BLaER1 (cell line): ENCODE data around the gene FOXB1.

Experiments used
- H3K27ac ChIP-seq: shearing (Covaris generic); formaldehyde crosslinking; 2 replicates; pipeline ENCODE4 v1.8.1; 2022
- H3K27me3 ChIP-seq: shearing (Covaris generic); formaldehyde crosslinking; 2 replicates; pipeline ENCODE4 v1.8.1; 2022
- H3K36me3 ChIP-seq: shearing (Covaris generic); formaldehyde crosslinking; 2 replicates; pipeline ENCODE4 v1.8.1; 2022
- H3K4me1 ChIP-seq: shearing (Covaris generic); formaldehyde crosslinking; 2 replicates; pipeline ENCODE4 v1.8.1; 2022
- H3K4me2 ChIP-seq: shearing (Covaris generic); formaldehyde crosslinking; 2 replicates; pipeline ENCODE4 v1.8.1; 2022
- H3K4me3 ChIP-seq: shearing (Covaris generic); formaldehyde crosslinking; 2 replicates; pipeline ENCODE4 v1.8.1; 2022
- H3K9ac ChIP-seq: shearing (Covaris generic); formaldehyde crosslinking; 2 replicates; pipeline ENCODE4 v1.8.1; 2022
- H3K9me3 ChIP-seq: shearing (Covaris generic); formaldehyde crosslinking; 2 replicates; pipeline ENCODE4 v1.8.1; 2022
- H4K20me1 ChIP-seq: shearing (Covaris generic); formaldehyde crosslinking; 2 replicates; pipeline ENCODE4 v1.8.1; 2022
- Cebpa-rat ChIP-seq: shearing (Covaris generic); IDR thresholded peaks from 2 replicates; pipeline ENCODE4 v1.8.1; 2022

The FOXB1 gene

GRCh38 chr15:60005352-60006202 lies 1.5 kb downstream of the FOXB1 start:
- H3K4me1 ChIP-seq: peaks cover 20% of the 10 kb centered on the region
- H3K27ac ChIP-seq: no peak overlapping the region
- peaks cover 92% of the 10 kb centered on the region for H4K20me1 ChIP-seq
- no peaks in the 10 kb centered on the region for H3K36me3 ChIP-seq
- peaks cover 100% of the 10 kb centered on the region for H3K27me3 ChIP-seq
- peaks cover 28% of the 10 kb centered on the region for H3K9me3 ChIP-seq
- no peak for TF ChIP-seq Cebpa-rat
- no peak overlapping the region for H3K9ac ChIP-seq
- peak overlapping the region; percentile 81 for H3K4me2 ChIP-seq
- H3K4me3 ChIP-seq: peak overlapping the region; percentile 63

GRCh38 chr15:60006203-60006862 lies 2.2 kb downstream of the FOXB1 start:
- no peak overlapping the region for H3K9ac ChIP-seq
- no peak for TF ChIP-seq Cebpa-rat
- H3K4me1 ChIP-seq: peaks cover 20% of the 10 kb centered on the region
- peaks cover 94% of the 10 kb centered on the region for H4K20me1 ChIP-seq
- peaks cover 100% of the 10 kb centered on the region for H3K27me3 ChIP-seq
- no peak overlapping the region for H3K27ac ChIP-seq
- H3K9me3 ChIP-seq: peaks cover 28% of the 10 kb centered on the region
- H3K4me3 ChIP-seq: peak overlapping the region; percentile 63
- no peaks in the 10 kb centered on the region for H3K36me3 ChIP-seq
- peak overlapping the region; percentile 81 for H3K4me2 ChIP-seq

GRCh38 chr15:60006873-60007272 lies 2.8 kb downstream of the FOXB1 start:
- H3K4me1 ChIP-seq: peaks cover 20% of the 10 kb centered on the region
- H3K9me3 ChIP-seq: peaks cover 26% of the 10 kb centered on the region
- peaks cover 100% of the 10 kb centered on the region for H3K27me3 ChIP-seq
- peak overlapping the region; percentile 81 for H3K4me2 ChIP-seq
- no peak for TF ChIP-seq Cebpa-rat
- no peak overlapping the region for H3K27ac ChIP-seq
- peaks cover 89% of the 10 kb centered on the region for H4K20me1 ChIP-seq
- H3K4me3 ChIP-seq: peak overlapping the region; percentile 63; the same call in 1 of the 2 replicates
- H3K9ac ChIP-seq: no peak overlapping the region
- no peaks in the 10 kb centered on the region for H3K36me3 ChIP-seq

DNA sequence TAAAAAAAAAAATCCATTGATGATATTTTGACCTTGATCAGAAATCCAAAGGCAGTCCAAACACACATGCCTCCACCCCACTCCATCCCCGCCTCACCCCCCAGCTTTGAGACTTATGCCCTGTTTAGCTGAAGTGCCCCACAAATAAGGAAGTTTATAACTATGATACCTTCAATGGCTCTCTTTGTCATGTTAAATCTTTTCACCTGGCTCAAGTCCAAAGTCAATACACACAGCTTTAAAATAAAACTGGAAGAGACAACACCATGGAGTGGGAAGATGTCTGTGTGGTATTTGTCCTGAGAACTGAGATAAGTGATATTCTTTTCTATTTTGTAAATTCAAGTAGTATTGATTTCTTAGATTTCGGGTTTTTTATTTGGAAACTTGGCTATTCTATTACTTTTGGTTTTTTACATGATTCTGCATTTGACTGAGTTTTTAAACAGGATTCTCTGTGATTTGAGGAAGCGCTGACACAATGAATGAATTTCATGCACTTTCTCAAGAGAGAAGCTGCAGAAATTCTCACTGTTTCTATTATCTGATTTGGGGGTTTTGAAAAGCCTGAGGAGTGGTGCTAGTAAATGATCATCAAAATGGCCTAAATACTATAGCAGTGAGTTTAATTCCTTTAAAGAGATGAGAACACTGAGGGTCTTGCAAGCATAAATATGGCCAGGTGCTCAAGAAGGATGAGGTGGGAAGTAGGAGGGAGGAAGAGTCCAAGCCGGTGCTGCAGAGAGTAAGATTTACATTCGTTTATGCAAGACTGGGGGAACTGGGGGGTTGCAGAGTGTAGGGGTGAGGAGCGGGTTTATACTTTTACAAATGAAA lies 5.2 kb downstream of the FOXB1 start:
- H3K27me3 ChIP-seq: peaks cover 89% of the 10 kb centered on the region
- no peak overlapping the region for H3K4me3 ChIP-seq
- no peak overlapping the region for H3K27ac ChIP-seq
- no peak for TF ChIP-seq Cebpa-rat
- H3K9me3 ChIP-seq: peaks cover 16% of the 10 kb centered on the region
- H3K36me3 ChIP-seq: no peaks in the 10 kb centered on the region
- peaks cover 70% of the 10 kb centered on the region for H4K20me1 ChIP-seq
- peaks cover 11% of the 10 kb centered on the region for H3K4me1 ChIP-seq
- H3K4me2 ChIP-seq: no peak overlapping the region
- H3K9ac ChIP-seq: no peak overlapping the region

- no peak for TF ChIP-seq Cebpa-rat
- H3K9ac ChIP-seq: no peak overlapping the region
- no peak overlapping the region for H3K27ac ChIP-seq
- H3K9me3 ChIP-seq: peaks cover 8% of the 10 kb centered on the region
- H3K4me2 ChIP-seq: no peak overlapping the region
- H3K4me3 ChIP-seq: no peak overlapping the region
- no peaks in the 10 kb centered on the region for H3K36me3 ChIP-seq
- H4K20me1 ChIP-seq: peaks cover 62% of the 10 kb centered on the region
- peaks cover 80% of the 10 kb centered on the region for H3K27me3 ChIP-seq
- peaks cover 11% of the 10 kb centered on the region for H3K4me1 ChIP-seq
Measured at GRCh38 chr15:60009980-60010732, 6.0 kb downstream of the FOXB1 start.

GRCh38 chr15:60010858-60011257 lies 6.7 kb downstream of the FOXB1 start:
- Histone ChIP-seq H3K27me3 (peaks cover 73% of the 10 kb centered on the region), H3K36me3 (no peaks in the 10 kb centered on the region), H3K4me1 (peaks cover 9% of the 10 kb centered on the region), H4K20me1 (peaks cover 55% of the 10 kb centered on the region), H3K27ac (no peak overlapping the region), H3K4me2 (no peak overlapping the region), H3K9me3 (peaks cover under 1% of the 10 kb centered on the region; the same call in 1 of the 2 replicates), H3K9ac (no peak overlapping the region), H3K4me3 (no peak overlapping the region)
- no peak for TF ChIP-seq Cebpa-rat

DNA sequence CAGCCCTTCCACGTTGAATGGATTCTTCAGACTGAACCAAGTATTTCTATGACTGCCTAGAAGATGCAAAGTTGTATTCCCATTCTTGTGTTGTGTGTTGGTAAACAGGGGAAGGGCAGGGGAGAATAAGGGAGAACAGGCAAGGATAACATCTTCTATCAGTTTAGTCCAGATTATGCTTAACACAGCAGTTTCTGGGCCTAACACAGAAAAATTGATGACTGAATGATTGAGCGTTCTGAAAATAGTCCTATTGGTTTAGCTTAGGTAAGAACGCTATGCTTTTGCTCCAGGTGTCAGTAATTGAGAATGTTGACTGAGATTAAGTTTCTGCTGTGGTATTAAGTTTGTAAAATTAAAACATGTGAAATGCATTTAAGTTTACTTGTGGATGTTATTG lies 8.6 kb downstream of the FOXB1 start:
- Histone ChIP-seq H3K4me3 (no peak overlapping the region), H3K27ac (no peak overlapping the region), H3K27me3 (peaks cover 55% of the 10 kb centered on the region), H3K4me2 (no peak overlapping the region), H3K9ac (no peak overlapping the region), H3K9me3 (no peaks in the 10 kb centered on the region), H3K36me3 (no peaks in the 10 kb centered on the region), H3K4me1 (no peaks in the 10 kb centered on the region; the same call in 1 of the 2 replicates), H4K20me1 (peaks cover 37% of the 10 kb centered on the region)
- TF ChIP-seq Cebpa-rat: no peak

GRCh38 chr15:60017538-60018520 lies 13.7 kb downstream of the FOXB1 start:
- H3K36me3 ChIP-seq: no peaks in the 10 kb centered on the region
- no peaks in the 10 kb centered on the region for H3K9me3 ChIP-seq
- no peaks in the 10 kb centered on the region for H4K20me1 ChIP-seq
- H3K4me3 ChIP-seq: no peak overlapping the region
- no peak overlapping the region for H3K9ac ChIP-seq
- no peaks in the 10 kb centered on the region; the same call in 1 of the 2 replicates for H3K4me1 ChIP-seq
- no peak overlapping the region for H3K27ac ChIP-seq
- no peak for TF ChIP-seq Cebpa-rat
- H3K4me2 ChIP-seq: no peak overlapping the region
- H3K27me3 ChIP-seq: peaks cover 4% of the 10 kb centered on the region; the same call in 1 of the 2 replicates
